ENCODE measurements around the gene CFAP251.
"Not testable (repeated sequence)": the region's sequence is repeated elsewhere in the genome, so short reads cannot be mapped to it uniquely, and the experiment has no call there.

The CFAP251 gene

GRCh38 chr12:121917950-121918678 lies at the start of gene CFAP251:
CFAP251 (plus strand) TSS chr12:121918592; CDS start chr12:121921306, 2,714 bp downstream.
- peak; percentile 91 for DNase-seq (ENCODE audit: low spot score)

GRCh38 chr12:121869229-121869628 lies 49.2 kb upstream of the CFAP251 start:
- DNase-seq (ENCODE audit: low spot score) = not testable (repeated sequence)

GRCh38 chr12:121871467-121871866 lies 46.9 kb upstream of the CFAP251 start:
- no peak for DNase-seq (ENCODE audit: low spot score)

GRCh38 chr12:121872546-121873215 lies 45.7 kb upstream of the CFAP251 start:
- peak; percentile 80 for DNase-seq (ENCODE audit: low spot score)

GRCh38 chr12:121873216-121873569 lies 45.2 kb upstream of the CFAP251 start:
- no peak for DNase-seq (ENCODE audit: low spot score)

- DNase-seq (ENCODE audit: low spot score) = no peak
Observed at GRCh38 chr12:121874071-121874470, 44.3 kb upstream of the CFAP251 start.

GRCh38 chr12:121875582-121875981 lies 42.8 kb upstream of the CFAP251 start:
- no peak for DNase-seq (ENCODE audit: low spot score)

- not testable (repeated sequence) for DNase-seq (ENCODE audit: low spot score)
Observed at GRCh38 chr12:121876080-121876447, 42.3 kb upstream of the CFAP251 start.

GRCh38 chr12:121883315-121883660 lies 35.1 kb upstream of the CFAP251 start:
- no peak for DNase-seq (ENCODE audit: low spot score)

- not testable (repeated sequence) for DNase-seq (ENCODE audit: low spot score)
Observed at GRCh38 chr12:121885129-121885528, 33.3 kb upstream of the CFAP251 start.

GRCh38 chr12:121888083-121888477 lies 30.3 kb upstream of the CFAP251 start:
- no peak for DNase-seq (ENCODE audit: low spot score)

- DNase-seq (ENCODE audit: low spot score) = peak; percentile 97
Observed at GRCh38 chr12:121888478-121889273, 29.7 kb upstream of the CFAP251 start, which contains the start of gene PSMD9. PSMD9 (plus strand) TSS chr12:121888790; CDS start chr12:121888857, 67 bp downstream.

GRCh38 chr12:121889274-121889624 lies 29.1 kb upstream of the CFAP251 start:
- no peak for DNase-seq (ENCODE audit: low spot score)

GRCh38 chr12:121889661-121890060 lies 28.7 kb upstream of the CFAP251 start:
- DNase-seq (ENCODE audit: low spot score) = not testable (repeated sequence)

GRCh38 chr12:121892673-121893561 lies 25.5 kb upstream of the CFAP251 start:
- no peak for DNase-seq (ENCODE audit: low spot score)

GRCh38 chr12:121893961-121894460 lies 24.4 kb upstream of the CFAP251 start:
- peak; percentile 75 for DNase-seq (ENCODE audit: low spot score)

GRCh38 chr12:121894633-121895032 lies 23.8 kb upstream of the CFAP251 start:
- DNase-seq (ENCODE audit: low spot score) = no peak

- no peak for DNase-seq (ENCODE audit: low spot score)
Observed at GRCh38 chr12:121898287-121898686, 20.1 kb upstream of the CFAP251 start.

- DNase-seq (ENCODE audit: low spot score) = no peak
Observed at GRCh38 chr12:121899590-121899989, 18.8 kb upstream of the CFAP251 start.

- DNase-seq (ENCODE audit: low spot score) = no peak
Observed at GRCh38 chr12:121903202-121903601, 15.2 kb upstream of the CFAP251 start.

- no peak for DNase-seq (ENCODE audit: low spot score)
Observed at GRCh38 chr12:121905746-121906145, 12.6 kb upstream of the CFAP251 start.

GRCh38 chr12:121908702-121909101 lies 9.7 kb upstream of the CFAP251 start:
- DNase-seq (ENCODE audit: low spot score) = no peak
